DMS 273 (cell line): ENCODE results near the gene ACAP3.

Experiments used
- DNase-seq: peaks from one replicate; lab custom pipeline; 2025; ENCODE audit not compliant: unreplicated experiment; lab: John Stamatoyannopoulos, UW

The ACAP3 gene

GRCh38 chr1:1302006-1302430 is 5.7 kb downstream of the ACAP3 start:
- peak; percentile 53 for DNase-seq

GRCh38 chr1:1300352-1300739 is 7.4 kb downstream of the ACAP3 start:
- DNase-seq, result no peak

GRCh38 chr1:1299686-1300351 is 7.9 kb downstream of the ACAP3 start:
- DNase-seq, result peak; percentile 60

GRCh38 chr1:1298861-1299685 is 8.7 kb downstream of the ACAP3 start:
- peak; percentile 94 for DNase-seq

GRCh38 chr1:1297802-1298424 is 9.8 kb downstream of the ACAP3 start:
- DNase-seq, result no peak

GRCh38 chr1:1296070-1297061 is 11.4 kb downstream of the ACAP3 start:
- no peak for DNase-seq

GRCh38 chr1:1295154-1295923 is 12.4 kb downstream of the ACAP3 start:
- no peak for DNase-seq

- DNase-seq, result no peak
Measured at GRCh38 chr1:1294250-1294890, 13.4 kb downstream of the ACAP3 start.

GRCh38 chr1:1293263-1294249 is 14.2 kb downstream of the ACAP3 start:
- no peak for DNase-seq

- no peak for DNase-seq
Measured at GRCh38 chr1:1292851-1293250, 14.9 kb downstream of the ACAP3 start.

- no peak for DNase-seq
Measured at GRCh38 chr1:1292442-1292779, 15.3 kb downstream of the ACAP3 start.

- DNase-seq, result peak; percentile 89
Measured at GRCh38 chr1:1291548-1292441, 15.9 kb downstream of the ACAP3 start.

GRCh38 chr1:1291023-1291528 is 16.7 kb downstream of the ACAP3 start:
- peak; percentile 70 for DNase-seq

GRCh38 chr1:1290238-1290731 is 17.4 kb downstream of the ACAP3 start:
- DNase-seq, result peak; percentile 83

- no peak for DNase-seq
Measured at GRCh38 chr1:1287288-1288110, 20.2 kb downstream of the ACAP3 start.
